HG03558 (cell line): Measurements from ENCODE around the gene NPIPB4.
"Not testable (repeated sequence)": the region's sequence is repeated elsewhere in the genome, so short reads cannot be mapped to it uniquely, and the experiment has no call there.

ENCODE experiments used
- ATAC-seq: cut with Tn5 transposase; IDR thresholded peaks from one replicate; pipeline ENCODE4 v1.9.1; 2021; ENCODE audit warnings: moderate number of reproducible peaks; ENCODE audit not compliant: unreplicated experiment; ENCODE audit errors: extremely low read depth

Gene NPIPB4

GRCh38 chr16:21857656-21858055 is at the start of gene NPIPB4:
NPIPB4 (minus strand) TSS chr16:21857756; CDS start chr16:21857378, 378 bp downstream.
- not testable (repeated sequence) for ATAC-seq

DNA sequence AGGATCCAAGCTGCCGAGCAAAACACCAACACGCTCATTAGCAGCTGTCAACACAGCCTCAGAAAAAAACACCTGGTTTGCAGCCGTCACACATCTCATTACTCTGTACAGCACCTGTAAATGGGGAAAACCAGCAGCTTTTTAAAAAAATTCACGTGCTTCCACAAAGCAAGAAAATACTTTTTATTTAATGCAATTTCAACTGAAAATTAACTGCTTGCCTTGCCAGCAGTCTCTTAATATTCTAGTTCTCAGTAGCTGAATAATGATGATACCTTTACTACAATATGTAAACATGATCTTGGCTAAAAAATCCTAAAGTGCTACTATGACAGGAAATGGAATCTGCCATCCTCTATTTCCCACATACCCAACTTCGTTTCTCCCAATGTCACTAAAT is 41.4 kb upstream of the NPIPB4 start:
- ATAC-seq: not testable (repeated sequence)

GRCh38 chr16:21881988-21882387 is 24.4 kb upstream of the NPIPB4 start:
- not testable (repeated sequence) for ATAC-seq

- not testable (repeated sequence) for ATAC-seq
Observed at GRCh38 chr16:21837186-21837585, 20.4 kb downstream of the NPIPB4 start.

DNA sequence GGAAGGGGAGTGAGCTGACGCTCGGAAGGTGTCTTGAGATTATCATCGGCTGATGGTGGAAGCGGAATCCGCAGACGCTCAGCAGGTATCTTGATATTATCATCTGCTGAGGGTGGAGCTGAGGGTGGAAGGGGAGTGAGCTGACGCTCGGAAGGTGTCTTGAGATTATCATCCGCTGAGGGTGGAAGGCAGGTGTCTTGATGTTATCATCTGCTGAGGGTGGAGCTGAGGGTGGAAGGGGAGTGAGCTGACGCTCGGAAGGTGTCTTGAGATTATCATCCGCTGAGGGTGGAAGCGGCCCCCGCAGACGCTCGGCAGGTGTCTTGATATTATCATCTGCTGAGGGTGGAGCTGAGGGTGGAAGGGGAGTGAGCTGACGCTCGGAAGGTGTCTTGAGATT is 21.2 kb downstream of the NPIPB4 start:
- ATAC-seq: not testable (repeated sequence)

- not testable (repeated sequence) for ATAC-seq
Observed at GRCh38 chr16:21835747-21836146, 21.8 kb downstream of the NPIPB4 start.

DNA sequence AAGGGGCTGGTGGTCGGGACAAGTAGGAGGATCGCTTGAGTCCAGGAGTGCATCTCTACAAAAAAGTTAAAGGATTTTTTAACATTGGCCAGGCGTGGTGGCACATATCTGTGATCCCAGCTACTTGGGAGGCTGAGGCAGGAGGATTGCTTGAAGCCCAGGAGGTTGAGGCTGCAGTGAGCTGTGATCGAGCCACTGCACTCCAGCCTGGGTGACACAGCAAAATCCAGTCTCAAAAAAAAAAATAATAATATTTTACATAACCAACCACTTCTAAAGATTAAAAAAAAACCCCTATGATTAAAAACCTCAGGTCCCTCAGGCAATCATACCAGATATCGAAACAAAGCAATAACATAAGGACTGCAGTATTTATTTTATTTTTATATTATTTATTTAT is 23.3 kb downstream of the NPIPB4 start:
- not testable (repeated sequence) for ATAC-seq

- not testable (repeated sequence) for ATAC-seq
Observed at GRCh38 chr16:21829929-21830328, 27.6 kb downstream of the NPIPB4 start.

GRCh38 chr16:21826067-21826706 is 31.4 kb downstream of the NPIPB4 start:
- not testable (repeated sequence) for ATAC-seq

DNA sequence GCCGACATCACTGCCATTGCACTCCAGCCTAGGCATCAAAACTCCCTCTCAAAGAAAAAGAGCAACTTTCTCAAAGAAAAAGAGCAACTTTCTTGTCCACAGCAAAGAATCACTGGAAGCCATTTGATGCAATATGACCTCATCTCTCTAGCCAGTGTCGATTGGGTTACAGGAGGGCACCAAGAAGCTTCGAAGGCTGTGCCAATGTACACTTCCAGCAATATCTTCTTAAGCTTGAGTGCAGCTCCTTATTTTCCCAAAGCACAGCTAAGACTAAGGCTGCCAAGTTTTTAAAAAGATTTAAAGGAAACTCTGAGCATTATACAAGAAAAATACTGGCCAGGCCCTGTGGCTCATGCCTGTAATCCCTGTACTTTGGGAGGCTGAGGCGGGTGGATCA is 32.0 kb downstream of the NPIPB4 start:
- ATAC-seq: not testable (repeated sequence)

GRCh38 chr16:21823258-21823657 is 34.3 kb downstream of the NPIPB4 start:
- not testable (repeated sequence) for ATAC-seq

DNA sequence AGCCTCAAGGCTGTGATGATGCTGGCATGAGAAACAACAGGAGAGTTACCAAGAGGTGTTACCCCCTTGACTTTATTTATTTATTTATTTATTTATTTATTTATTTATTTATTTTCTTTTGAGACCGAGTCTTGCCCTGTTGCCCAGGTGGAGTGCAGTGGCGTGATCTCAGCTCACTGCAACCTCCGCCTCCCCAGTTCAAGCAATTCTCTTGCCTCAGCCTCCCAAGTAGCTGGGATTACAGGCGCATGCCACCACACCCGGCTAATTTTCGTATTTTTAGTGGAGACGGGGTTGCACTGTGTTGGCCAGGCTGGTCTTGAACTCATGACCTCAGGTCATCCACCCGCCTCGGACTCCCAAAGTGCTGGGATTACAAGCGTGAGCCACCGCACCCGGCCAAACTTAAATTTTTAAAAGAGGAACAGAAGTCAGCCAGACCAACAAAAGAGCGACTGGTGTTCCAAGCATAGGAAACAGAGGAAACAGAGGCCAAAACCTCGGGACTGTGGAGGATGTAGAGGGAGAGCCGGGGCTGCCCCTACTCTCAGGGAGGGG is 36.6 kb downstream of the NPIPB4 start:
- not testable (repeated sequence) for ATAC-seq

- ATAC-seq: peak; percentile 82
Observed at GRCh38 chr16:21820028-21820907, 37.3 kb downstream of the NPIPB4 start.

- not testable (repeated sequence) for ATAC-seq
Observed at GRCh38 chr16:21819617-21820016, 37.9 kb downstream of the NPIPB4 start.

- ATAC-seq: not testable (repeated sequence)
Observed at GRCh38 chr16:21817012-21817411, 40.5 kb downstream of the NPIPB4 start.

DNA sequence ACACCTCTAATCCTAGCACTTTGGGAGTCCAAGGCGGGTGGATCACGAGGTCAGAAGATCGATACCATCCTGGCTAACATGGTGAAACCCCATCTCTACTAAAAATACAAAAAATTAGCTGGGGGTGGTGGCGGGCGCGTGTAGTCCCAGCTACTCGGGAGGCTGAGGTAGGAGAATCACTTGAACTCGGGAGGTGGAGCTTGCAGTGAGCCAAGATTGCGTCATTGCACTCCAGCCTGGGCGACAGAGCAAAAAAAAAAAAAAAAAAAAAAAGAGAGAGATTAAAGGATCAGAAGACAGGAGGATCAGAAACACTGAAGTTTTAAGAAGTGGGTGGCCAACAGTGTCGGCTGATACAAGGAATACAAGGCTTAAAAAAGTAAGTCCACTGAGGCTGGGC is 41.9 kb downstream of the NPIPB4 start:
- not testable (repeated sequence) for ATAC-seq

GRCh38 chr16:21802375-21802663 is 55.2 kb downstream of the NPIPB4 start:
- not testable (repeated sequence) for ATAC-seq

- not testable (repeated sequence) for ATAC-seq
Observed at GRCh38 chr16:21801538-21802374, 55.8 kb downstream of the NPIPB4 start.

DNA sequence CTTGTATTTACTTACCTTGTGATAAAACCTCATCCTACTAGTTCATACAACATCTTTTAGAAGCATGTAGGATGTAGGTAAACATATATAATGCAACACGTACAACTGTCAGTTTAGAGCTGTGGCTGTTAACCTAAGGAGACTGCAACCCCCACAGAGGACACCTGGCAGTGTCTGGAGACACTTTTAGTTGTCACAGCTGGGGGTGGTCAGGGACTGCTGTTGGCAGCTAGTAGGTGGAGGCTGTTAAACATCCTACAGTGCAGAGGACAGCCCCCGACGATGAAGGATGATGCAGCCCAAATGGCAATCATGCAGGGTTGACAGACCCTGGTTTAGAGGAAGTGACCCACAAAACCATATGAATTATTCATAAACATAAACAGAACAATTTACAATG is 59.0 kb downstream of the NPIPB4 start:
- not testable (repeated sequence) for ATAC-seq

DNA sequence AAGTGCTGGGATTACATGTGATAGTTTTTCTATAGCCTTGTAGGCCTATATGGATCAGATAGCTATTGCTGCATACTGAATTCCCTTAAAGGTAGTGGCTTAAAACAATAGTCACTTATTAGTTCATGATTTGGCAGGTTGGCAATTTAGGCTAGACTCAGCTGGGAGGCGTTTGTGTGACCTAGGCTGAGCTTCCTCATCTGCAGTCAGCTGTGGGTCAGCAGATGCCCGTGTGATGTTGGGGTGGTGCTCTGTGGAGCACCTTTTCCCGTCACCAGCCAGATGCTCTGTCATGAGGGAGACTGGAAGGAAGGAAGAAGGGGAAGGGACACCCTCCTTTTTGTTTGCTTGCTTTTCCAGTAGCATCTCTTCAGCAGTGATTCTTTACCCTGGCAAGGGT is 64.2 kb downstream of the NPIPB4 start:
- not testable (repeated sequence) for ATAC-seq
